Gastroesophageal sphincter (tissue), 4 donors: ENCODE measurements around the gene TMEM221. TPM values are rescaled to one million over a fixed set of nuclear protein-coding genes. Genes with fewer than 3 reads are reported as not detected.

Experiments used
- ATAC-seq: fragments of 150-250 bp; one replicate; pipeline ENCODE4 v1.9.1; 2016; ENCODE audit warnings: mild to moderate bottlenecking, moderate library complexity
- H3K27ac ChIP-seq, 4 donors: fragments of 200-600 bp; sonication (generic) in 3 of 4; 1 replicate in 3 of 4; 2 replicates in 1 of 4; pipeline ENCODE4 v1.5.1; 2016 to 2019
- H3K27me3 ChIP-seq: fragments of 200-600 bp; sonication (generic); one replicate; pipeline ENCODE4 v1.5.1; 2019
- H3K36me3 ChIP-seq, 2 donors: fragments of 200-600 bp; sonication (generic); one replicate each; pipeline ENCODE4 v1.5.1; 2019; ENCODE audit warnings: control low read depth in 1 of 2
- H3K4me1 ChIP-seq, 3 donors: fragments of 200-600 bp; sonication (generic); 1 replicate in 2 of 3; 2 replicates in 1 of 3; pipeline ENCODE4 v1.5.1; 2016 to 2019; ENCODE audit warnings: control low read depth in 2 of 3
- H3K4me3 ChIP-seq, 2 donors: fragments of 200-600 bp; sonication (generic); one replicate each; pipeline ENCODE4 v1.5.1; 2019; ENCODE audit warnings: mild to moderate bottlenecking in 1 of 2, moderate library complexity in 1 of 2
- H3K9me3 ChIP-seq, 3 donors: fragments of 200-600 bp; sonication (generic); one replicate each; pipeline ENCODE4 v1.5.1; 2017 to 2019; ENCODE audit warnings: control low read depth in 2 of 3
- CTCF ChIP-seq, 4 experiments: fragments of 200-600 bp in 2 of 4; fragments of 450-650 bp in 2 of 4; sonication (generic) in 1 of 4; IDR thresholded peaks; one replicate each; pipeline ENCODE4 v1.5.1; 2017 to 2019; ENCODE audit warnings: antibody characterized with exemption in 4 of 4, mild to moderate bottlenecking in 2 of 4, moderate library complexity in 2 of 4
- EP300 ChIP-seq: sonication (generic); formaldehyde crosslinking; IDR thresholded peaks from one replicate; pipeline ENCODE4 v1.6.1; 2017; ENCODE audit warnings: antibody characterized with exemption, mild to moderate bottlenecking
- POLR2A ChIP-seq, 2 donors: fragments of 450-650 bp; IDR thresholded peaks; one replicate each; pipeline ENCODE4 v1.6.1; 2017; ENCODE audit warnings: antibody characterized with exemption in 2 of 2, mild to moderate bottlenecking in 2 of 2, moderate library complexity in 1 of 2
- POLR2AphosphoS5 ChIP-seq: sonication (generic); formaldehyde crosslinking; IDR thresholded peaks from one replicate; pipeline ENCODE4 v1.6.1; 2017; ENCODE audit warnings: antibody characterized with exemption
- WGBS, 2 donors: methylation state at CpG; one replicate each; pipeline ENCODE4 v1.1.5; 2018; ENCODE audit warnings: low coverage in 1 of 2; 5-methylcytosine and 5-hydroxymethylcytosine counted together
- total RNA-seq, 4 donors: library from RNA; depleted of rRNA; stranded (reverse); fragments of >200 nt; gene quantifications; one replicate each; pipeline ENCODE4 v1.1.0, GENCODE V29; 2016

TMEM221 gene
- 1 to 10 TPM in 1 of 4 donors, under 1 TPM in 1, not detected in 2; 0.46 to 1.3 TPM for total RNA-seq

GRCh38 chr19:17448131-17448967 is at the start of gene TMEM221:
TSS of gene TMEM221 (minus strand) at chr19:17448668. CDS start at chr19:17448462, 206 bp downstream.
- Histone ChIP-seq H3K36me3 (no peaks in the 10 kb centered on the region), H3K4me3 (peak within 1 kb of the TSS; percentile 26 to 55), H3K4me1 (peaks cover 0 to 16% (median 0%) of the 10 kb centered on the region in 3 donors), H3K27me3 (peaks cover 20% of the 10 kb centered on the region), H3K9me3 (no peaks in the 10 kb centered on the region), H3K27ac (peak within 1 kb of the TSS in 1 of 4 donors; percentile 57)
- WGBS, 2 donors: 0% methylated on average over 3 of the region's 81 CpGs; no CpG with 5 or more reads in 1 of the 2 donors
- TF ChIP-seq POLR2AphosphoS5 (no peak), CTCF (IDR thresholded peaks at IDR 0.05) (peak in 3 of 4 experiments; percentile 29 to 68 (median 43))
- peak; percentile 85 for ATAC-seq

GRCh38 chr19:17497149-17497798 is 48.8 kb upstream of the TMEM221 start:
- no peaks in the 10 kb centered on the region for H3K9me3 ChIP-seq
- H3K4me3 ChIP-seq: no peak overlapping the region
- ATAC-seq: no peak
- peaks cover 0 to 47% (median 0%) of the 10 kb centered on the region in 3 donors for H3K4me1 ChIP-seq
- 67 to 100% methylated on average over 1 to 9 of the region's 41 CpGs for WGBS, 2 donors
- peaks cover 0 to 36% of the 10 kb centered on the region in 2 donors for H3K36me3 ChIP-seq
- H3K27ac ChIP-seq: peak overlapping the region in 1 of 4 donors; percentile 26
- H3K27me3 ChIP-seq: no peaks in the 10 kb centered on the region
- no peak for TF ChIP-seq EP300
- no peak for TF ChIP-seq CTCF (IDR thresholded peaks at IDR 0.05)
- no peak for TF ChIP-seq POLR2A (IDR thresholded peaks at IDR 0.05)
- no peak for TF ChIP-seq POLR2AphosphoS5

GRCh38 chr19:17496337-17496997 is 48.0 kb upstream of the TMEM221 start:
- no peak for TF ChIP-seq EP300
- TF ChIP-seq POLR2A (IDR thresholded peaks at IDR 0.05): no peak
- TF ChIP-seq CTCF (IDR thresholded peaks at IDR 0.05): peak in 3 of 4 experiments; percentile 81 to 95 (median 84)
- TF ChIP-seq POLR2AphosphoS5: no peak
- Histone ChIP-seq H3K4me3 (no peak overlapping the region), H3K36me3 (peaks cover 0 to 43% of the 10 kb centered on the region in 2 donors), H3K27ac (peak overlapping the region in 2 of 4 donors; percentile 26 to 41), H3K4me1 (peaks cover 0 to 47% (median 0%) of the 10 kb centered on the region in 3 donors), H3K9me3 (no peaks in the 10 kb centered on the region), H3K27me3 (no peaks in the 10 kb centered on the region)
- WGBS, 2 donors: 40% methylated on average over 2 of the region's 14 CpGs; no CpG with 5 or more reads in 1 of the 2 donors
- ATAC-seq: peak; percentile 72

GRCh38 chr19:17495639-17496296 is 47.3 kb upstream of the TMEM221 start:
- no peak for ATAC-seq
- no peak for TF ChIP-seq CTCF (IDR thresholded peaks at IDR 0.05)
- TF ChIP-seq POLR2A (IDR thresholded peaks at IDR 0.05): no peak
- TF ChIP-seq POLR2AphosphoS5: no peak
- TF ChIP-seq EP300: no peak
- 65% methylated on average over 7 of the region's 9 CpGs; no CpG with 5 or more reads in 1 of the 2 donors for WGBS, 2 donors
- Histone ChIP-seq H3K27ac (peak overlapping the region in 1 of 4 donors; percentile 41), H3K4me3 (no peak overlapping the region), H3K36me3 (peaks cover 0 to 36% of the 10 kb centered on the region in 2 donors), H3K4me1 (peaks cover 0 to 47% (median 0%) of the 10 kb centered on the region in 3 donors), H3K9me3 (no peaks in the 10 kb centered on the region), H3K27me3 (no peaks in the 10 kb centered on the region)
